ENCODE results near the gene FANK1. TPM values are rescaled to one million over a fixed set of nuclear protein-coding genes. Genes with fewer than 3 reads are reported as not detected.

The FANK1 gene
- total and polyA plus RNA-seq, 3 donors from 2014 or later = 41.1 to 143 (median 60.9) TPM

DNA sequence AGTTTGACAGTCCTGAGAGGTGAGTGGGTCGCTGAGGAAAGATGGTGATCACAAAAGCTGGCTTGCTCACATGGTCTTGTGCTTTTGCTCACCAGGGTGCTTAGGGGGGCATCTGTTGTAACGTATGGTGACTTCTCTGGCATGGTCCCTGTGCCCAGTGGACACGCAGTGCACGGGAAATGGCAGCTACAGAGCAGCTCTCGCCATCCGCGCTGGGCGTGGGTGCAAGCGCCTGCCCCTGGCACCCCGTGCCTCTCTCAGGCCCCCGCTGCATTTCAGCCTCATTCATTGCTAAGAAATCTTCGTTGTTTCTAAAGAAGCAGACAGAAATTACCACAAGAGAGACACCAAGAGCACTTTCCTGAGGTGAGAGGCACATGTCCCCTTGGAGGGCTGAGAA, 101.2 kb downstream of the FANK1 start:
- WGBS, 2 donors = 96 to 98% methylated on average over 12 of the region's 12 CpGs
- intact Hi-C loops (cut with DNase I; ENCODE audit: low total_unique reads) = no loop called here
- no peak for TF ChIP-seq POLR2A (IDR thresholded peaks at IDR 0.05)
- Histone ChIP-seq H3K4me3 (no peak overlapping the region), H3K27ac (no peak overlapping the region), H3K9me3 (no peaks in the 10 kb centered on the region), H3K4me1 (no peaks in the 10 kb centered on the region), H3K36me3 (ENCODE audit: low read depth, missing control alignments) (no peaks in the 10 kb centered on the region), H3K27me3 (no peaks in the 10 kb centered on the region)
- DNase-seq = no peak

DNA sequence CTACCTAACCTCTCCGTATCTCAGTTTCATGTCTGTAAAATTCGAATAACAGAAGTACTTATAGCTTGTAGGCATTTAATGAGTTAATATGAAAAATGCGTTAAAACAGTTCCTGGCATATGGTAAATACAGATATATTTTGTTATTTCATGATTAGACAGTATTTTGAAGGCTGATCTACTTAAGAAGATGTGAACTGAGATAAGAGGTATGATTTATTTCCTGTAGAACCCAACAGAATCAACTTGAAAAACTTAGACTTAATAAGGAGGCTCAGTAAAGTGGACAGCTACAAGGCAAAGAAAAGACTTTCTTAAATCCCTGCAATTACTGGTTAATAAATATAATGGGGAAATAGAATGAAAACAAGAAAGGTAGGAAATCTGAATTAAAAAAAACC, 103.3 kb downstream of the FANK1 start:
- DNase-seq = no peak
- Histone ChIP-seq H3K36me3 (ENCODE audit: low read depth, missing control alignments) (no peaks in the 10 kb centered on the region), H3K4me3 (no peak overlapping the region), H3K9me3 (no peaks in the 10 kb centered on the region), H3K4me1 (no peaks in the 10 kb centered on the region), H3K27me3 (no peaks in the 10 kb centered on the region), H3K27ac (no peak overlapping the region)
- intact Hi-C loops (cut with DNase I; ENCODE audit: low total_unique reads) = no loop called here
- 82% methylated on average over 3 of the region's 3 CpGs for WGBS, 2 donors
- TF ChIP-seq CTCF (IDR thresholded peaks at IDR 0.05) (no peak), POLR2A (IDR thresholded peaks at IDR 0.05) (no peak)

- Histone ChIP-seq H3K36me3 (ENCODE audit: low read depth, missing control alignments) (no peaks in the 10 kb centered on the region), H3K27me3 (no peaks in the 10 kb centered on the region)
- WGBS, 2 donors = 64 to 80% methylated on average over 2 of the region's 2 CpGs
Measured at GRCh38 chr10:126001576-126001975, 105.2 kb downstream of the FANK1 start.

DNA sequence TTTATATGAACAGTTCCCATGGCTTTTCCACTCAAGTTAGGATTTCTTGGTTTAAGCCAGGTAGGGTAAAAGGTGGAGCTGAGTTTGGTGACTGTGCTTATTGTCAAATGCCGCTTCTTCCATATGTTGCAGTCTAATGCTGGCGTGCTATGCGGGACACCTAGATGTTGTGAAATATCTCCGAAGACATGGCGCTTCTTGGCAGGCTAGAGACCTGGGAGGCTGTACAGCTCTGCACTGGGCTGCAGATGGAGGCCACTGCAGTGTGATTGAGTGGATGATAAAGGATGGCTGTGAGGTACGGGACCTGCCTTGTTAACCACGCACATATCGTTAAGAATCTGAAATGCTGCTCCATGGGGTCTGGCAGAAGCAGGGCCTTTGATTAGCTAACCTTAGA, 108.4 kb downstream of the FANK1 start:
- Histone ChIP-seq H3K27me3 (no peaks in the 10 kb centered on the region), H3K4me1 (no peaks in the 10 kb centered on the region), H3K27ac (no peak overlapping the region), H3K9me3 (no peaks in the 10 kb centered on the region), H3K4me3 (no peak overlapping the region), H3K36me3 (ENCODE audit: low read depth, missing control alignments) (no peaks in the 10 kb centered on the region)
- intact Hi-C loops (cut with DNase I; ENCODE audit: low total_unique reads) = no loop called here
- no peak for DNase-seq
- no peak for TF ChIP-seq CTCF (IDR thresholded peaks at IDR 0.05)
- no peak for TF ChIP-seq POLR2A (IDR thresholded peaks at IDR 0.05)
- WGBS, 2 donors = 84% methylated on average over 8 of the region's 8 CpGs

More at GRCh38 chr10:126001576-126001975, 105.2 kb downstream of the FANK1 start:
- Histone ChIP-seq H3K27ac (no peak overlapping the region), H3K4me1 (no peaks in the 10 kb centered on the region), H3K4me3 (no peak overlapping the region), H3K9me3 (no peaks in the 10 kb centered on the region)
- TF ChIP-seq POLR2A (IDR thresholded peaks at IDR 0.05) (no peak), CTCF (IDR thresholded peaks at IDR 0.05) (no peak)
- intact Hi-C loops (cut with DNase I; ENCODE audit: low total_unique reads) = no loop called here
- DNase-seq = no peak

GRCh38 chr10:126006264-126006663, 109.9 kb downstream of the FANK1 start:
- no peak for DNase-seq
- TF ChIP-seq CTCF (IDR thresholded peaks at IDR 0.05) (no peak), POLR2A (IDR thresholded peaks at IDR 0.05) (no peak)
- Histone ChIP-seq H3K4me3 (no peak overlapping the region), H3K27me3 (no peaks in the 10 kb centered on the region), H3K9me3 (no peaks in the 10 kb centered on the region), H3K36me3 (ENCODE audit: low read depth, missing control alignments) (no peaks in the 10 kb centered on the region), H3K4me1 (no peaks in the 10 kb centered on the region), H3K27ac (no peak overlapping the region)
- WGBS, 2 donors = 77 to 100% methylated on average over 5 of the region's 5 CpGs
- intact Hi-C loops (cut with DNase I; ENCODE audit: low total_unique reads) = no loop called here
